AML-193 (cell line): ENCODE data around the gene MYL7.

Source experiments
- DNase-seq, 2 experiments: peaks; one replicate each; lab custom pipeline; 2025; lab: John Stamatoyannopoulos, UW

Gene MYL7

GRCh38 chr7:44100458-44101302, 40.5 kb downstream of the MYL7 start:
- DNase-seq = no peak

GRCh38 chr7:44099669-44100068, 41.5 kb downstream of the MYL7 start:
- no peak for DNase-seq

GRCh38 chr7:44098092-44099068, 42.8 kb downstream of the MYL7 start:
- no peak for DNase-seq

- DNase-seq = no peak
Observed at GRCh38 chr7:44097064-44097932, 43.8 kb downstream of the MYL7 start.

- DNase-seq = no peak
Observed at GRCh38 chr7:44096326-44096881, 44.7 kb downstream of the MYL7 start.

GRCh38 chr7:44095781-44096180, 45.4 kb downstream of the MYL7 start:
- no peak for DNase-seq

- DNase-seq = no peak
Observed at GRCh38 chr7:44094883-44095592, 46.1 kb downstream of the MYL7 start.

GRCh38 chr7:44094365-44094764, 46.8 kb downstream of the MYL7 start:
- DNase-seq = no peak

- DNase-seq = no peak
Observed at GRCh38 chr7:44093102-44093641, 48.0 kb downstream of the MYL7 start.
